HepG2 (cell line): Measurements from ENCODE around the gene C10orf71.

Experiments used
- ASH2L ChIP-seq: fragments of 300-600, 200-600 bp; sonication (generic); IDR thresholded peaks from 2 replicates; pipeline ENCODE4 v1.7.0; 2017; ENCODE audit warnings: low read depth, mild to moderate bottlenecking, moderate library complexity, mixed read lengths, low read length; ENCODE audit not compliant: insufficient read length
- CEBPB ChIP-seq: IDR thresholded peaks from 2 replicates; pipeline ENCODE4 v1.6.1; 2011; ENCODE audit warnings: low read depth, low read length, improper control_type of control experiment, borderline replicate concordance
- CTCF ChIP-seq: sonication (generic); formaldehyde crosslinking; IDR thresholded peaks from 2 replicates; pipeline ENCODE4 v1.5.0; 2020; ENCODE audit warnings: mild to moderate bottlenecking, missing genetic modification reagents, moderate library complexity
- KLF6 ChIP-seq: IDR thresholded peaks from 2 replicates; pipeline ENCODE4 v1.8.0; 2016; ENCODE audit warnings: missing biosample characterization, missing genetic modification reagents
- MEIS2 ChIP-seq: sonication (generic); formaldehyde crosslinking; IDR thresholded peaks from 2 replicates; pipeline ENCODE4 v1.9.0; 2021; ENCODE audit warnings: mild to moderate bottlenecking, missing genetic modification reagents
- MYC ChIP-seq: sonication (generic); formaldehyde crosslinking; IDR thresholded peaks from 2 replicates; pipeline ENCODE4 v1.9.0; 2021; ENCODE audit warnings: missing genetic modification reagents, borderline replicate concordance

- TF ChIP-seq KLF6 (CRISPR knock-in tag) (no peak), ASH2L (no peak), CEBPB (no peak), CTCF (CRISPR knock-in tag) (no peak), MEIS2 (CRISPR knock-in tag) (no peak), MYC (CRISPR knock-in tag) (no peak)
These were observed 51.2 kb downstream of the C10orf71 start for GRCh38 chr10:49350138-49350537.
